Stimulated activated CD8-positive, alpha-beta memory T cell treated with anti-CD3 and anti-CD28 coated beads, Interleukin-2, amount 100 ng/mL, for 1 hour (primary cell): ENCODE data around the gene ZBTB18.
"Not testable (repeated sequence)": the region's sequence is repeated elsewhere in the genome, so short reads cannot be mapped to it uniquely, and the experiment has no call there.

ENCODE experiments used
- DNase-seq, 2 donors: peaks; one replicate each; pipeline ENCODE4 v3.0.0-alpha.2; 2020; ENCODE audit warnings: low read depth in 2 of 2

Gene ZBTB18

DNA sequence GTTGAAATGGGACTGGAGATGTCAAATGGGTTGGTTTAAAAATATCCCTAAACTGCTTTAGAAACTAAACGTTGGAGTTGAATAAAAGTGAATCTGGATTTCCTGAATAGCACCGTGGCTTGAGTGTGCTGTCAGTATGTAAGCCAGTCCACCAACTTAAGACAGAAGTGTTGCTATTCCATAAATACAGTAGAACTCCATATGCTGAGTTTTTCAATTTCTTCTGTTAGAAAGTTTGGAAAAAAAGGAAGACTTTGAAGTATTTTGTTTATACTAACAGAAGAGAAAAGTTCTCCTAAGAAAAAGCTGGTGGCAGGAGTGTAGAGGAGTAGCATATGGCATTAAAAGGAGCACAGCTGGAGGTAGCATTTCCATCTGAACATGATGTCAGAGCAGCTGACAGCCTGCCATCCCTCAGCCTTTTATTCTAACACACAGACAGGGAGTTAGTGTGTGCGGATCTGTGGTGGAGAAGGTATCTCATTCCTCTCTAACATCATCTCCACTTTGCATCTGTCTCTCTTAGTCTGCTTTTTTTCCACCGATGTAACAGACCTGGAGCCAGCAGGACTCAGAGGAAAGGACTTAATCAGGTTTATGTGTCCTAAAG is at the start of gene ZBTB18:
ZBTB18 (plus strand) TSS at position 449 of the 610 bp plus-strand sequence; CDS start at position 598, 149 bp downstream.
- no peak for DNase-seq

DNA sequence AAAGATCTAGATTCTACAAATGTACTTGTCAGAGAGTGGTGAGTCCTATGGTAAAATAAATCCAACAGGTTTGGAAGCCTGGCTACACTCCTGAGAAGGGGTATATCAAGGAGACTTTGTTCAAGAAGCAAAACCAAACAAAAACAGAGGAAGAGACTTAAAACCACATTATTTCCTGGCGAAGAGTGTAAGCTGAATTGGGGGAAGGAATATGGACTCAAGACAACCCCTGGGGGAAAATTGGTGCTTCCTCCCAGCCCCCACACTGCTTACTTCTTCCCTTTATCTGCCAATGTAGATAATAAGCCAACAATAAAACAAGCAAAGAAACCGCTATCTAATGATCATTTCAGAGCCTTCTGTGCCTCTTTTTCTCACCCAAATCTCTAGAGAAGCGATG is 48.4 kb upstream of the ZBTB18 start:
- no peak for DNase-seq

DNA sequence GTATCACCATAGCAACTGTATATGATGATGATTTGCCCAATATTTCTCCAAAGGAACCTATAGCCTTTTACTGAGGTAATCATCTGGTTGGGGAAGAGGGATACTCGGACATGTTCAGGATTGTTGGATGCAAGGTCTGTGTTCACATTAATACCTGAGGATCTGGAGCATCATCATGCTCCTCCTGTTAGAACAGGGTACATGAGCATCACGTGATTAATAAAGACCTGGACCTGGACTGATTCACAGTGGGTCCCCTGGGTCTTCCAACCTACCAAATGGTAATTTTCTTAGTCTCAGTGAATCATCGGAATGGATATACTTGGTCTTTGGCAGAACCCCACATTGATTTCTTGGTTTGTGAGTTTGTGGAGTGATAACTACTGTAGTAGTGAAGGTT is 45.6 kb upstream of the ZBTB18 start:
- DNase-seq: no peak

DNA sequence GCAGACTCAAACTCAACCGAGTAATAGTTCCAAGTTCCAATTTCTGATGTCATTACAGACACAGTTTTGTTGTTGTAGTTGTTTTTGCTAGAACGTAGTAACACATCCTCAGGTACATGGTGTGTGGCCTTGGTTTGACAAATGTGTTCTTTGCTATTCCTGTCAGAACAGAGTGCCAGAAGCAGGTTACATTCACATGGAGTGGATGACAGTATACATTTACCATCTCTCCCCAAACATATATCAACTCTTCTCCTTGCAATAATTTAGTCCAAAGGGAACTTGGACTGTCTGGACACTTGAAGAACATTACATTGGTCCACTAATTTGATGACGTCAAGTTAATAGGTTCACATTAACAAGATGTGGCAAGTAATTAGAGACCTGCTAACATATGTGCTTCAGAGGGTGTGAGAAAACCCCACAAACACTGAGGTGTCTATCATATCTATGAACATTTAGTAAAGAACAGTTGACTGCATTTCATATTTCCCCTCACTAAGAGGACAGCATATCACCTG is 44.6 kb upstream of the ZBTB18 start:
- no peak for DNase-seq

DNA sequence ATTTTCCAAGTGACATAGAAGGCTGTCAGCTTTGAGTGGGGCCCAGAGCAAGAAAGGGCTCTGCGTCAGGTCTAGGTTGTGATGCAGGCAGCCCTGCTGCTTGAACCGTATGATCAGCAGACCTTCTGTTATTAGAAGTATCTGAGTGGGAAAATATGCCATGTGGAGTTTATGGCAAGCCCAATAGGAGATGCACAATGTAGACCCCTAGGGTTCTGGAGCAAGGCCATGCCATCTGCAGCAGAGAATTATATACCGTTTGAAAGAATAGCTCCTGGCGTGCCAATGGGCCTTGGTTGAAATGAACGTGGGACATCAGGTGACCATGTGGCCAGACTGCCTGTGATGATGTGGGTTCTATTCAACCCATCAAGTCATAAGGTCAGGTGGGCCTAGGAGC is 44.1 kb upstream of the ZBTB18 start:
- DNase-seq: no peak

DNA sequence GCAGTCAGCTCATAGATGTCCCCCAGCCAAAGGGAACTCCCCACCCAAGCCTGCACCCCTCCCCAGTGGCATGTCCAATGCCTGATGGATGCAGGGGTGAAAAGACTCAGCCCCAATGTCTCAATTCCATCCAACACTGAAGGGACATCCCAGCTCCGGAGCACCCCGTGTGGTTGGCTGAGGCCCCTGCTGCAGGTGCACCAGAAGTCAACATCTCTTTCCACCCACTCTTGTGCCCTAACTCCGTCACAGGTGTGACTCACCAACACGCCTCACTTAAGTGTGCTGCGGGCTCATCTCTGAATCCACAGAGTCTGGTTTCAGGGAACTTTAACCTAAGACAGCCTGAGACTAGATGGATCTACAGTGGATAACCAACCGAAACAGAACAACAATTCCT is 40.9 kb upstream of the ZBTB18 start:
- DNase-seq: no peak

DNA sequence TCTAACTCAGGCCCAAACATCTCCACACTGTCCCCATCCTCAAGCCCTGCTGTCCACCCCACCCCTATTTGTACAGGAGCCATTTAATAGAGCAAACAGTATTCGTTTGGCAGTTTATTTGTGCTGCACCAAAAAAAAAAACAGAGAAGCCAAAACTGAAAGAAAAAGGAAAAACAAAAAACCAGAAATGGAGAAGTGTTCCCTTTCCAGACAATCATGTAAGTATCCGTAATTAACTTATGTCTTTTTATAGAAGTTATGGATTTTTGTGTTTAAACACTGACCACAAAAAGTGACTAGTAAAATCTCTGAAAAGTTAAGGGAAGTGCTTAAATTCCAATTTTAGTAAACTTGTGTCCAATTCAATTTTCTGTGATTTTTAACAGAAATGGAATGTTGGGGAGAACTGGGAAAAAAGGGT is 40.4 kb upstream of the ZBTB18 start:
- no peak for DNase-seq

DNA sequence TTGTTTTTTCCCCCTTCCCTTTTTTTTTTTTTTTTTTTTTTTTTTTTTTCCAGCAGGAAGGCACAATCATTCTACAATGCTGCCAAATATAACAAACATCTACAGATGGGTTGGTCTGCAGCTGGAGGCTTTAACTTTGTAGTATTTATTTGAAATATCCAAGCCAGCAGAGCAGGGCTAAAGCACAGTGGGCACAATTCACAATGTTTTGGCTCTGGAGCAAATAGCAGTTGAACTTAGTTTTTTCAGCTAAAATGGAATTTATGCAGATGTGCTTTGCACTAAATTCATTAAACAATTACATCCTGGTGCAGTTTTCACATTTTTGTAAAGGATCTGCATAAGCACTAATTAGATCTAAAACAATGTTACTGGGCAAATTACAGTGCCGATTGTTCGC is 39.8 kb upstream of the ZBTB18 start:
- no peak for DNase-seq

DNA sequence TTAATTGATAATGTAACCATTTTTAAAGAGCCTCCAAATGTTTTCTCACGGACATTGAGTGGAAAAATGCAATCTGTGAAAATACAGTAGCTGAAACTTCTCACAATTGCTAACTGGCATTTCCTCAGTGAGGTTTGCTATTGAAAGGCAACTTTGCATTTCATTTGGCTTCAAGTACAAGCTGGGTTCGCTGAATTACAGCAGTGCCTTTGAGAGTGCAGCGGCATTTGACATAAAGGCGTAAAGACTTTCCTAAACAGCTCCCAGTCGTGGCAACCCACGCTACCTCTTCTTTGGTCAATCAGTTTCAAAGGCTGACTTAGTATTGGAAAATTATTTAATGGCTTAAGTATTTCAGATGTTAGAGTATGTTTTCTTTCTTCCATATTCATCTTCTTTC is 39.3 kb upstream of the ZBTB18 start:
- no peak for DNase-seq

DNA sequence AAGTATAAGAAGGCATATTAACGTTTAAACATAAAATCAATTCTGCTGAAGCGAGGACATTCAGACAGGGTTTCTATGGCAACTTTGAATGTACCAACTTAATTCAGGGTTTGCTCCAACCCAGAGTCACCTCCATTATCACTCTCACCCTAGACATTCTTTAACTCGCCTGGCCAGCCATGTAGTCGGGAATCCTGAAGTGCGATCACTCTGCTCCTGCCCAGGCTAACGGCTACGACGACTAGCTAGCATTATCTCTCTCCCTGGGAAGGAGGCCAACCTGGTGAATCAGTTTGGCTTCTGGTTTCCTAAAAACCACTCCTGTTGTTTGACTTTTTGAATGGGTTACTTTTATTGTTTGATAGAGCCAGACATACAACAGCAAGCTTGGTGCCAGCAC is 38.9 kb upstream of the ZBTB18 start:
- no peak for DNase-seq

DNA sequence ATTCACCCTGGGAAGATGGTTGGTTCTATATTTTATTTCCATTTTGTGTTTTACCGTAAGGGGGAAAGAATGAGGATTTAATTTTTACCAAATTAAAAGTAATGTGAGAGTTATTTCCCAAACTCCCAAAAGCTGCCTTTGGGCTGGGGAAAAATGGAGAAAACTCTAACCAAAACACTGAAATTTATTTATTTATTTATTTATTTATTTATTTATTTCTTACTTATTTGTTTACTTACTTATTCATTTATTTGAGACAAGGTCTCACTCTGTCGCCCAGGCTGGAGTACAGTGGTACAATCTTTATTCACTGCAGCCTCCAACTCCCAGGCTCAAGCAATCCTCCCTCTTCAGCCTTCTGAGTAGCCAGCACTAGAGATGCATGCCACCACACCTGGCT is 38.0 kb upstream of the ZBTB18 start:
- DNase-seq: no peak

DNA sequence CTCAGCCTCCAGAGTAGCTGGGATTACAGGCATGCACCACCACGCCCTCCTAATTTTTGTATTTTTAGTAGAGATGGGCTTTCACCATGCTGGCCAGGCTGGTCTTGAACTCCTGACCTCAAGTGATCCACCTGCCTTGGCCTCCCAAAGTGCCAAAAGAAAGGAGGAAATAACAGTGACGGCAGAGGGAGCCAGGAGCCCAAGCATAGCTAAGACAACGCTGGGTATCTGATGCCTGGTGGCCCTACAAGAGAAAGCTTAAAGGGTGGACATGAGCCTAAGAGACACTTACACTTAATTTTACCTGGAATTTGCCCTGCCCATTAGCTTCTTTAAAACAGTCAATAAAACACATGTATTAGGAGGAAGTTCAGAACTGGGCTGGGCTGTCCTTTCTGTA is 36.2 kb upstream of the ZBTB18 start:
- not testable (repeated sequence) for DNase-seq

DNA sequence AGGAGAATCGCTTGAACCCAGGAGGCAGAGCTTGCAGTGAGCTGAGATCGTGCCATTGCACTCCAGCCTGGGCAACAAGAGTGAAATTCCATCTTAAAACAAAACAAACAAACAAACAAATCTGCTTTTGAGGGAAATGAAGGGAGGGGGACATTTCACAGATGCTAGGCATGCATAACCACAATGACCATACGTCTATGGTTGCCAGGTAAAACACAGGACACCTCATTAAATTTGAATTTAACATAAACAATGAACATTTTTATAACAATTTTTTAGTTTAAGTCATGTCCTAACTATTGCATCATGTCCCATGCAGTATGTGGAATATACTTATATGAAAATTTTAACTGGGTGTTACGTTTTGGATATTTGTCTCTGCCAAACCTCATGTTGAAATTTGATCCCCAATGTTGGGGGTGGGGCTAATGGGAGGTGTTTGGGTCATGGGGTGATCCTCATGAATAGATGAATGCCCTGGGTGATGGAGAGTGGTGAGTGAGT is 31.0 kb upstream of the ZBTB18 start:
- no peak for DNase-seq

DNA sequence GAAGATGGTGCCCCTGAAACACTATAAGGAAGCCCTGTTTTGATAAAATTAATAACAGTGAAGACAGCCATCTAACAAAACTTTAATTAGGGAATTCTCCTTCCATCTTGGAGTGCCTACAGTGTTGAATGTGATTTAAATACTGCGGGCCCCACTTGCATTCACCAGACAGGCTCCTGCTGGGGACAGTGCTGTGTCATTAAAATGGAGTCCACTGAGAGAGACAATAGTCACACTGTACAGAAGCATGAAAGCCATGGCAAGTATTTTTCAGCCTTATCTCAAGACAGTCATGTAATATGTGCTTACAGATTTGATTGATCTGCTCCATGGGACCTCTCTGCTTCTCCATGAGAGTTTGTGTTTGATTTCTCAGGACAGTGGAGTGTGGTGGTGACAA is 29.7 kb upstream of the ZBTB18 start:
- no peak for DNase-seq

DNA sequence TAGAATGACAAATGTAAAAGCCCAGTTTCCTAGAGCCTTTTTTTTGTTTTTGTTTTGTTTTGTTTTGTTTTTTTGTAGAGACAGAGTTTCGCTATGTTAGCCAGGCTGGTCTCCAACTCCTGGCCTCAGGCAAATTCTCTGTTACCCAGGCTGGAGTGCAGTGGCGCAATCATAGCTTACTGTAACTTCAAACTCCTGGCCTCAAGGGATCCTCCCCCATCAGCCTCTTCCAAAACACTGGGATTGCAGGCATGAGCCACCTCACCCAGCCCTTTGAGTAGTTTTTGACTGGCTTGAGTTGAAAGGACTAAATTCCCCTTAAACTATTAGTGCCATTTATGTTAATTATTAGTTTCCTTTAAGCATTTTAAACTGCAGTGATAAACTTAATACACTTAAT is 28.8 kb upstream of the ZBTB18 start:
- no peak for DNase-seq

DNA sequence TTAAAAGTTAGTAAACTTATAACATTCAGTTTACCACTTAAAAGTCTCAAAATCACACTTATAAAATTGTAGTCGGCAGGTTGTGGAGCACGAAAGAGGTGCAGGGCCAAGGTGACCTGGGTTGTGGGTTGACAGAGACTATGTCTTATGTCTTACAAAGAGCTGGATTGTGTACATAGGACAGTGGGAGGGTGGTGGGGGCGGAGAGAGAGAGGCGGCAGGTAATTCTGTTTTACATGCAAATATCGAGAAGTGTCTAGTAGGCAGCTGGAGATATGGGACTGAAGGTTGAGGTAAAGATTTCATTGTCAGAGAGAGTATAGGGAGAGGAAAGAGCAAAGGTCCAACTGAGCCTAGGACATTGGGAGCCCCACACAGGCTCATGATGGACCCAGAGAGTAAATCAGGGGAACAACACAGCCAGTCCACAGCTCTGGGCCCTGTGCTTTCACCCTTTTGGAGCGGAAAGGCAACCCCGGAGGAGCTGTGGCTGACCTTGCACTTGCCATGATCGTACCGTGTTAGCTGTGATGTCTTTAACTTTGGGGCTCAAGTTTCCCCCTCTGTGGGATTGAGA is 28.1 kb upstream of the ZBTB18 start:
- DNase-seq: no peak

DNA sequence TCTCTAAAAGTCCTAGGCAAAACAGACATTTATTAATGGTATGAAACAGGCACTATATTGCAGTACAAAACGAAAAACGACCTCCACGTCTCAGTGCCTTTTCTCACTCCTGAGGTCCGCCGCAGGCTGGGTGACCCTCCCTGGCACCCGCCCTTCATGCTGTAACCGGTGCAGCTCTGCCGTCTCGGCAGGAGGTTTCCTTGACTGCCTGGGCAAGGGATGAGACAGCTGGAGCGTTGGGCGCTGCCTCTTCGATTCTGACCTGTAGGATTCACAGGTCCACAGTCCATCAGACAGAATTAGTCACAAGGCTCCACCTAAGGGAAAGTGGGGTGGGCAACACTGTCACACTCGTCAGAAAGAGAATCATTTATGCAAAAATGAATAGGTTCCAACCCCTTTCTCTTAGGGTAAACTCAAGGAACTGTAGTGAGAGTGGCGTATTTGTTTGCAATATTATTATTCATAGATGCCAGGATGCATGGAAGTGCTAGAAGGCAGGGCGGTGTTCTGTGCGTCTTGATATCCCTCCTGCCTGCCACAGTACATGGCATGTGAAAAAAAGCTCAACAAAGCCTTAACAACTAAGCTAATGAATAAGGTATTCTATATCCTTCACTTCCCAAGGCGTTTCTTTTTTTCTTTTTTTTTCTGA is 23.5 kb upstream of the ZBTB18 start:
- no peak for DNase-seq

DNA sequence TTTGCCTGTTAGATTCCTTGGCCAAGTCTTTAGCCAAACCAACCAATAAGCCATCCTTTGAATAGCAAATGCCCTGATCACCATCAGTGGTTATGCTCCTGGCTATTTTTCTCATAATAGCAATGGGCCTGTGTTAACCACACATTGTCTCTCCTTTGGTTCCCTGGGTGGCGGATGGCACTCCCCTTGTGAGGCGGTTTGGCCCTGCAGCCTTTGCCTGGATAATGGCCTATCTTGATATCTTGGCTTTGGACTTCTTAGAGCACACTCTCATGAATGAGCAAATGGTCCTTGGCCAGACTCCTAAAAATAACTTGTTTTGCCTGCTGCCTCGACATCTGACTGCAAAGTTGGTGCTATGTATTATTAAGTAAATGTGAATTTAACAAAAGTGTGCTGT is 22.4 kb upstream of the ZBTB18 start:
- no peak for DNase-seq

DNA sequence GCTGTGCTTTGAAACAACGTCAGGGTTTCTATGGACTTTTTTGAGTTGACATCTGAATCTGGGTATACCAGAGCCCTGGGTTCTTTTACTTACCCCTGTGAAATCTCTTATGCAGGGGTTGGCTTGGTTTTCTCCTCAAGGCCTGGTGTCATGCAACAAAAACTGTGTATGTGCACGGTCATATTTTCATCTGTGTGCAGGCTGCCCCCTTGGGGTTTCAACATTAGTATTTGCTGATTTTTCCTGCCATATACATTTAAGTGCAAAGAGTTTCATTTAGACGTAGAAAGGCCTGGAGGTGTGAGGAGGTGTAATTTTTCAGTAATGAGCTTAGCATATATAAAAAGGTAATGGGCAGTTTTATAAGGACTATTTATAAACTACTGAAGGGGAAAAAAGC is 22.0 kb upstream of the ZBTB18 start:
- no peak for DNase-seq

DNA sequence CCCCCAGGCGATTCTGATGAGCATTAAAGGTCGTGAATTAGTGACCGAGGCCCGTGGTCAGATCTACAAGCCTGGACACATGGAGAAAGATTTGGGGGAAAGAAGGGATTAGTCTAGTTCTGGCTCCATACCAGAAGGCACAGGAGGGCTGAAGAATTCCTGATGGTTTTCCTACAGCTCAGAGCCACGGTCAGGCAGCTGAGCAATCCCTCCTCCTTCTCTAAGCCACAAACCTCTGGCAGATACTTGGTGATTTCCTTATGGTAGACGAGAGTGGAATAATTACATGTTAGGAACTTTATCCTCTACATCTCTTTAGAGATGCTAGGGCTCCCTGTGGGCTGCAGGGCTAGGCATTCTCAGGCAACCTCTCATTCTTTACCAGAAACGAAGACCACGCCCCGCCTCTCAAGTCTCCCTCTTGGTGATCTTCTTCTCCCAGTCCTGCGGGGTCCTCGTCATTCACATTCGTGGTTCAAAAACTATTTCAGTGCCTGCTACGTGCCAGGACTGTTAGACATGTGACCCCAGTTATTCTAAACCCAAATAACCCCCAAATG is 20.5 kb upstream of the ZBTB18 start:
- no peak for DNase-seq

DNA sequence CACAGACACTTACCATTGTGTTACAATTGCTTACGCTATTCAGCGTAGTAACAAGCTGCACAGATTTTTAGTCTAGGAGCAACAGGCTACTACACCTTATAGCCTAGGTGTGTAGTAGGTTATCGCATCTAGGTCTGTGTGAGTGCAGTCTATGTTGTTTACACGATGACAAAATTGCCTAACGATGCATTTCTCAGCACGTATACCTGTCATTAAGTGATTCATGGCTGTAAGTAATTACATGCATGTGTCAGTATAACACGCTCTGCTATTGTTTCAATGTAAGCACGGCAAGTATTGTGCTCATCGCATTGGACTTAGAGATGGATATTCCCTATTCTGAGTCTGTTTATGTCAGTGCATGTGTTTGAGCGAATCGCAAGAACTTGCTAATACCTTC is 15.7 kb upstream of the ZBTB18 start:
- DNase-seq: no peak

DNA sequence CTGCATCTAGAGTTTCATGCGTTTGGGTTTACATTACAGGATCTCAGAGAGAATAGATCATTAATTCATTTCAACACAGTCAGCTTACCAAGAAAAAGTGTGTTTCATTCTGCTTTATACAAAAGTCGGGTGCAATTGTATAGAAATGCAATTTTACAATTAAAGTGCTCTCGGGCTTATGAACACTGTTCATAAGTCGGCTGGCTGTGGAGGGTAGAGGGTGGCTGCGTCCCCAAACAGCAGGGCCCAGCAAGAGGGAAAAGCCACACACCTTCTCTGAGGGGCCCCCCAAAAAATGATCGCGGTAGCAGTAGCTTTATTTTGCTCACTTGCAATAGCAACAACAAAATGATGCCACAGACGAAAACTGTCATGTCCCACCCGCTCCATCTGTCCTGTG is 13.8 kb upstream of the ZBTB18 start:
- no peak for DNase-seq
